ENCODE data around the gene DCP1A.

DNA sequence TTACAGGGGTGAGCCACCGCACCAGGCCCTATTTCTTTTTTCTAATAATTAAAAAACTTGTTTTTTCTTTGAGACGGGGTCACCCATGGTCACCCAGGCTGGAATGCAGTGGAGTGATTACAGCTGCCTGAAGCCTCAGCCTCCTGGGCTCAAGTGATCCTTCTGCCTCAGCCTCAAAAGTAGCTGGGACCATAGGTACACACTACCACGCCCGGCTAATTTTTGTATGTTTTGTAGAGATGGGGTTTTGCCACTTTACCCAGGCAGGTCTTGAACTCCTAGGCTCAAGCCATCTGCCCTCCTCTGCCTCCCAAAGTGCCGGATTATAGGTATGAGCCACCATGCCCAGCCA is 90.7 kb downstream of the DCP1A start:
- TF ChIP-seq POLR2A (IDR thresholded peaks at IDR 0.05; ENCODE audit: insufficient read depth in 1 of 2, low read depth in 2 of 2, low read length in 2 of 2) = no peak
- TF ChIP-seq CBFB (CRISPR knock-in tag; IDR thresholded peaks at IDR 0.05) = no peak
